IMR-90 (cell line): ENCODE measurements around the gene TM4SF1. TPM values are rescaled to one million over a fixed set of nuclear protein-coding genes. Genes with fewer than 3 reads are reported as not detected.

ENCODE experiments used
- ATAC-seq: fragments of 200-7000 bp; cut with Tn5 transposase; 2 replicates; pipeline ENCODE4 v1.9.1; 2020; ENCODE audit warnings: low read depth, mild to moderate bottlenecking, moderate library complexity
- BruUV-seq: library from RNA; stranded (reverse); fragments of 400-500 nt; replicated peaks from 2 replicates; lab custom pipeline; 2021; lab: Mats Ljungman, UMichigan
- CTCF ChIA-PET: fragments of 300-600 bp; formaldehyde crosslinking; extraction: SDS; loops from one replicate; lab custom pipeline; 2021; ENCODE audit warnings: antibody characterized with exemption; lab: Yijun Ruan, JAX
- POLR2A ChIA-PET: fragments of 300-600 bp; sonication (Branson Sonifier 250); formaldehyde crosslinking; loops from one replicate; lab custom pipeline; 2022; ENCODE audit warnings: antibody characterized with exemption; ENCODE audit not compliant: unreplicated experiment; lab: Charles Lee
- DNase-seq: peaks from one replicate; pipeline ENCODE4 v3.0.0; 2013
- H2AFZ ChIP-seq: replicated peaks from 2 replicates; pipeline ENCODE3; 2013; ENCODE audit warnings: low read length, mild to moderate bottlenecking; ENCODE audit not compliant: poor library complexity
- H2AK5ac ChIP-seq: 2 replicates; pipeline ENCODE4 v1.6.1; 2013; ENCODE audit warnings: low read depth, low read length, inconsistent platforms
- H2AK9ac ChIP-seq: replicated peaks from 2 replicates; pipeline ENCODE3; 2013; ENCODE audit warnings: mild to moderate bottlenecking, low read depth, low read length, moderate library complexity; ENCODE audit not compliant: poor library complexity
- H2BK120ac ChIP-seq: 2 replicates; pipeline ENCODE4 v1.6.1; 2013; ENCODE audit warnings: low read depth, low read length, inconsistent platforms
- H2BK15ac ChIP-seq: 3 replicates; pipeline ENCODE4 v1.6.1; 2013; ENCODE audit warnings: low read depth, low read length, inconsistent platforms
- H2BK20ac ChIP-seq: 2 replicates; pipeline ENCODE4 v1.6.1; 2013; ENCODE audit warnings: low read depth, mild to moderate bottlenecking, inconsistent platforms, low read length, moderate library complexity
- H2BK5ac ChIP-seq: 2 replicates; pipeline ENCODE4 v1.6.1; 2013; ENCODE audit warnings: mild to moderate bottlenecking, low read depth, low read length, inconsistent platforms; ENCODE audit not compliant: poor library complexity, severe bottlenecking
- H3K14ac ChIP-seq: replicated peaks from 2 replicates; pipeline ENCODE4 v1.6.1; 2013; ENCODE audit warnings: low read depth, low read length, inconsistent platforms
- H3K18ac ChIP-seq: 2 replicates; pipeline ENCODE4 v1.6.1; 2013; ENCODE audit warnings: low read depth, low read length, control low read depth
- H3K23ac ChIP-seq: 2 replicates; pipeline ENCODE4 v1.6.1; 2013; ENCODE audit warnings: low read depth, low read length, inconsistent platforms
- H3K27ac ChIP-seq: 2 replicates; pipeline ENCODE4 v1.5.1; 2013; ENCODE audit warnings: mild to moderate bottlenecking, control low read depth, low read length; ENCODE audit not compliant: insufficient read depth
- H3K27me3 ChIP-seq: 2 replicates; pipeline ENCODE4 v1.6.1; 2013; ENCODE audit warnings: low read length; ENCODE audit not compliant: control insufficient read depth, insufficient read depth
- H3K36me3 ChIP-seq: 2 replicates; pipeline ENCODE4 v1.6.1; 2013; ENCODE audit warnings: low read length, mixed read lengths; ENCODE audit not compliant: control insufficient read depth, insufficient read depth
- H3K4ac ChIP-seq: 2 replicates; pipeline ENCODE4 v1.6.1; 2013; ENCODE audit warnings: low read depth, low read length, inconsistent platforms
- H3K4me1 ChIP-seq: 2 replicates; pipeline ENCODE4 v1.6.1; 2013; ENCODE audit warnings: low read length, mixed read lengths; ENCODE audit not compliant: control insufficient read depth, insufficient read depth
- H3K4me2 ChIP-seq: 2 replicates; pipeline ENCODE4 v1.6.1; 2013; ENCODE audit warnings: low read depth, mild to moderate bottlenecking, control low read depth, low read length, moderate library complexity
- H3K4me3 ChIP-seq: 2 replicates; pipeline ENCODE4 v1.5.1; 2013; ENCODE audit warnings: low read depth, mild to moderate bottlenecking, control low read depth, low read length, moderate library complexity; ENCODE audit not compliant: insufficient read depth
- H3K56ac ChIP-seq: 2 replicates; pipeline ENCODE4 v1.6.1; 2013; ENCODE audit warnings: low read length, inconsistent platforms; ENCODE audit not compliant: insufficient read depth; ENCODE audit errors: extremely low read depth
- H3K79me1 ChIP-seq, 2 experiments: 2 replicates each; pipeline ENCODE4 v1.6.1; 2013; ENCODE audit warnings: low read length in 2 of 2, inconsistent platforms in 1 of 2, low read depth in 1 of 2
- H3K9ac ChIP-seq: 2 replicates; pipeline ENCODE4 v1.6.1; 2013; ENCODE audit warnings: low read depth, low read length, control low read depth
- H3K9me1 ChIP-seq: 2 replicates; pipeline ENCODE4 v1.6.1; 2013; ENCODE audit warnings: low read length, inconsistent platforms; ENCODE audit not compliant: insufficient read depth
- H3K9me3 ChIP-seq: 2 replicates; pipeline ENCODE4 v1.6.1; 2013; ENCODE audit warnings: low read length; ENCODE audit not compliant: control insufficient read depth, insufficient read depth
- H4K20me1 ChIP-seq: 2 replicates; pipeline ENCODE4 v1.6.1; 2013; ENCODE audit warnings: low read length, inconsistent platforms; ENCODE audit not compliant: insufficient read depth
- H4K5ac ChIP-seq: 2 replicates; pipeline ENCODE4 v1.6.1; 2013; ENCODE audit warnings: mild to moderate bottlenecking, low read depth, low read length, control low read depth
- H4K8ac ChIP-seq, 2 experiments: 2 replicates each; pipeline ENCODE4 v1.6.1; 2013; ENCODE audit warnings: low read depth in 2 of 2, low read length in 2 of 2, control low read depth in 1 of 2, inconsistent platforms in 1 of 2
- H4K91ac ChIP-seq: 2 replicates; pipeline ENCODE4 v1.6.1; 2013; ENCODE audit warnings: low read depth, low read length, inconsistent platforms; ENCODE audit not compliant: insufficient read depth
- BHLHE40 ChIP-seq: fragments of 150-350 bp; IDR thresholded peaks from 2 replicates; pipeline ENCODE4 v1.6.1; 2016; ENCODE audit warnings: mild to moderate bottlenecking, low read depth, low read length
- CEBPB ChIP-seq: IDR thresholded peaks from 2 replicates; pipeline ENCODE4 v1.6.1; 2012; ENCODE audit warnings: low read depth, low read length, improper control_type of control experiment
- CHD1 ChIP-seq: IDR thresholded peaks from 2 replicates; pipeline ENCODE4 v1.6.1; 2012; ENCODE audit warnings: low read depth, low read length, improper control_type of control experiment
- ELK1 ChIP-seq: fragments of 150-350 bp; IDR thresholded peaks from 2 replicates; pipeline ENCODE4 v1.6.1; 2016; ENCODE audit warnings: low read depth, mild to moderate bottlenecking, low read length, moderate library complexity, borderline replicate concordance
- FOS ChIP-seq: fragments of 150-350 bp; IDR thresholded peaks from 2 replicates; pipeline ENCODE4 v1.6.1; 2016; ENCODE audit warnings: low read depth, low read length
- MAFK ChIP-seq: IDR thresholded peaks from 2 replicates; pipeline ENCODE4 v1.6.1; 2012; ENCODE audit warnings: low read depth, low read length, improper control_type of control experiment
- MAZ ChIP-seq: IDR thresholded peaks from 2 replicates; pipeline ENCODE4 v1.6.1; 2012; ENCODE audit warnings: low read depth, mild to moderate bottlenecking, low read length, improper control_type of control experiment, moderate library complexity, borderline replicate concordance
- MXI1 ChIP-seq: IDR thresholded peaks from 2 replicates; pipeline ENCODE4 v1.6.1; 2012; ENCODE audit warnings: low read depth, mild to moderate bottlenecking, low read length, moderate library complexity, borderline replicate concordance
- NFE2L2 ChIP-seq: fragments of 150-350 bp; IDR thresholded peaks from 2 replicates; pipeline ENCODE4 v1.6.1; 2016; ENCODE audit warnings: low read depth, mild to moderate bottlenecking, low read length
- POLR2A ChIP-seq: IDR thresholded peaks from 2 replicates; pipeline ENCODE4 v1.6.1; 2012; ENCODE audit warnings: mild to moderate bottlenecking, low read depth, low read length
- RAD21 ChIP-seq: IDR thresholded peaks from 2 replicates; pipeline ENCODE4 v1.6.1; 2012; ENCODE audit warnings: low read length, improper control_type of control experiment
- RCOR1 ChIP-seq: IDR thresholded peaks from 2 replicates; pipeline ENCODE4 v1.6.1; 2012; ENCODE audit warnings: mild to moderate bottlenecking, low read length, improper control_type of control experiment; ENCODE audit not compliant: insufficient replicate concordance
- RFX5 ChIP-seq: IDR thresholded peaks from 2 replicates; pipeline ENCODE4 v1.8.0; 2012; ENCODE audit warnings: low read depth, mild to moderate bottlenecking, low read length, moderate library complexity
- SMC3 ChIP-seq: fragments of 150-350 bp; IDR thresholded peaks from 2 replicates; pipeline ENCODE4 v1.6.1; 2016; ENCODE audit warnings: low read depth, mild to moderate bottlenecking, antibody characterized with exemption, low read length, moderate library complexity
- WGBS, 2 experiments: methylation state at CpG; one replicate each; pipeline versions ENCODE4 v1.1.5 to v1.1.7; 2013; ENCODE audit warnings: missing lambda C conversion rate in 2 of 2; ENCODE audit not compliant: insufficient read length in 1 of 2; ENCODE audit errors: extremely low coverage in 2 of 2; 5-methylcytosine and 5-hydroxymethylcytosine counted together
- dilution Hi-C: fragments of 300-500 bp; cut with HindIII; formaldehyde crosslinking; loops from one replicate; pipeline ENCODE4 v1.14.3; 2018; ENCODE audit warnings: low sequenced_read_pairs; ENCODE audit not compliant: unreplicated experiment
- in situ Hi-C: fragments of 300-500 bp; cut with MboI; formaldehyde crosslinking; loops from 3 replicates; pipeline ENCODE4 v1.14.3; 2019; ENCODE audit warnings: low sequenced_read_pairs, inconsistent platforms, mixed read lengths
- intact Hi-C: fragments of 100-400 bp; cut with micrococcal nuclease; formaldehyde crosslinking; loops from 2 replicates; pipeline ENCODE4 v1.10.0; 2022
- polyA plus RNA-seq, 3 experiments: library from polyadenylated mRNA; depleted of rRNA; stranded (reverse); fragments of >200 nt; gene quantifications; 2 replicates each; pipeline ENCODE4 v1.2.3, GENCODE V29; 2012; ENCODE audit warnings: low replicate concordance in 1 of 3
- total RNA-seq: library from RNA; depleted of rRNA; stranded (reverse); fragments of >200 nt; gene quantifications from 2 replicates; pipeline ENCODE4 v1.2.3, GENCODE V29; 2012

Gene TM4SF1
- total and polyA plus RNA-seq, 2 of the 4 experiments (the other 2 are of a cell fraction) = 232 to 302 TPM

- H3K4ac ChIP-seq = peak overlapping the region; percentile 98; the same call in 1 of the 2 replicates
- ATAC-seq (peak; percentile 94), DNase-seq (peak; percentile 97)
- in situ Hi-C loops (loop anchor here (10.0 kb wide), 1 partner anchor 385 kb away; no protein-coding TSS in a partner anchor), intact Hi-C loops (no loop called here), dilution Hi-C loops (no loop called here)
- H2BK120ac ChIP-seq = peak overlapping the region; percentile 98
- H3K23ac ChIP-seq = no peak overlapping the region; the same call in 1 of the 2 replicates
- no peak overlapping the region for H2AK5ac ChIP-seq
- no peak overlapping the region for H2AK9ac ChIP-seq
- peak overlapping the region; percentile 60; the same call in 1 of the 2 replicates for H3K4me2 ChIP-seq
- H3K4me1 ChIP-seq = peaks cover 14% of the 10 kb centered on the region
- H4K20me1 ChIP-seq = no peaks in the 10 kb centered on the region
- H3K18ac ChIP-seq = no peak overlapping the region
- peaks cover 11% of the 10 kb centered on the region; the same call in 1 of the 2 replicates for H3K9me1 ChIP-seq
- peaks cover 0 to 9% of the 10 kb centered on the region in 2 experiments; a peak in 1 of 4 replicates for H3K79me1 ChIP-seq
- H2BK15ac ChIP-seq = peak overlapping the region; percentile 84; the same call in 1 of the 3 replicates
- H2AFZ ChIP-seq = no peak overlapping the region
- no peak for TF ChIP-seq MAZ
- TF ChIP-seq RFX5 = no peak
- no peak for TF ChIP-seq SMC3
- no peak for TF ChIP-seq POLR2A
- peak; percentile 44; the same call in 1 of the 2 replicates for TF ChIP-seq BHLHE40
- TF ChIP-seq CEBPB = no peak
- no peak for TF ChIP-seq MXI1
- no peak for TF ChIP-seq RCOR1
- no peak for TF ChIP-seq CHD1
- TF ChIP-seq FOS = peak; percentile 80
- TF ChIP-seq MAFK = no peak
- no peak; the same call in 1 of the 2 replicates for TF ChIP-seq NFE2L2
- TF ChIP-seq ELK1 = no peak
- no peak for TF ChIP-seq RAD21
- peak overlapping the region; percentile 95; the same call in 1 of the 2 replicates for H3K14ac ChIP-seq
- H3K27me3 ChIP-seq = no peaks in the 10 kb centered on the region
- no peak overlapping the region for H3K9ac ChIP-seq
- peak overlapping the region; percentile 56 for H3K27ac ChIP-seq
- H2BK20ac ChIP-seq = no peak overlapping the region; the same call in 1 of the 2 replicates
- peak overlapping the region; percentile 98 for H2BK5ac ChIP-seq
- no peaks in the 10 kb centered on the region for H3K9me3 ChIP-seq
- WGBS, 2 experiments = 0% methylated on average over 1 of the region's 5 CpGs; no CpG with 5 or more reads in 1 of the 2 experiments
- peak overlapping the region; percentile 91; the same call in 1 of the 2 replicates for H4K91ac ChIP-seq
- H3K4me3 ChIP-seq = no peak overlapping the region
- no TSS peak for BruUV-seq
- no peak overlapping the region for H4K5ac ChIP-seq
- H3K36me3 ChIP-seq = no peaks in the 10 kb centered on the region
- H4K8ac ChIP-seq = peak overlapping the region; percentile 59 to 94
- peak overlapping the region; percentile 96 for H3K56ac ChIP-seq
- POLR2A ChIA-PET = no interaction called here
- CTCF ChIA-PET = interaction anchor here (0.9 kb wide), 2 partner anchors 12 to 16 kb away, joined by 3 to 4 read pairs; no protein-coding TSS in a partner anchor
These were observed 37.5 kb downstream of the TM4SF1 start for GRCh38 chr3:149339931-149340309.
